ENCODE data around the gene TRPM5. TPM values are rescaled to one million over a fixed set of nuclear protein-coding genes. Genes with fewer than 3 reads are reported as not detected.

Gene TRPM5
- total and polyA plus RNA-seq, 2 experiments from 2014 or later = not detected

GRCh38 chr11:2419638-2420501, 24.4 kb downstream of the TRPM5 start:
- no peak overlapping the region for H3K27ac ChIP-seq (ENCODE audit: low read depth)
- H3K27me3 Mint-ChIP-seq (ENCODE audit: insufficient read depth, low read depth, poor library complexity) = peaks cover 7% of the 10 kb centered on the region

More at GRCh38 chr11:2419638-2420501, 24.4 kb downstream of the TRPM5 start:
- no peak overlapping the region for H3K27ac Mint-ChIP-seq
- H3K79me2 ChIP-seq (replicated peaks; ENCODE audit: insufficient read depth) = no peaks in the 10 kb centered on the region
- ATAC-seq = peak; percentile 64
- H3F3A ChIP-seq (replicated peaks; ENCODE audit: low read depth) = no peaks in the 10 kb centered on the region
- no peak overlapping the region for H3K4me2 ChIP-seq
- H3K4me1 ChIP-seq (ENCODE audit: insufficient read depth) = no peaks in the 10 kb centered on the region; the same call in 1 of the 2 replicates
- H3K4me3 Mint-ChIP-seq = no peak overlapping the region
- H3K27me3 ChIP-seq (ENCODE audit: insufficient read depth) = no peaks in the 10 kb centered on the region
- H4K20me1 ChIP-seq (replicated peaks; ENCODE audit: insufficient read depth) = no peaks in the 10 kb centered on the region
- DNase-seq (ENCODE audit: low spot score) = peak; percentile 87
- H3K9me2 ChIP-seq (ENCODE audit: insufficient read depth) = no peaks in the 10 kb centered on the region
- H3K36me3 Mint-ChIP-seq (ENCODE audit: low read depth) = no peaks in the 10 kb centered on the region
- H3K4me3 ChIP-seq = no peak overlapping the region
- H3K36me3 ChIP-seq (ENCODE audit: insufficient read depth) = no peaks in the 10 kb centered on the region
- TF ChIP-seq POLR2AphosphoS5 (IDR thresholded peaks at IDR 0.05; ENCODE audit: low read depth) = no peak
- TF ChIP-seq EZH2 (IDR thresholded peaks at IDR 0.05; ENCODE audit: low read depth, unreplicated experiment) = no peak
- TF ChIP-seq CTCF (conservative IDR thresholded peaks at IDR 0.05; ENCODE audit: low read depth in 2 of 2) = peak; percentile 82 to 86
- no peak for TF ChIP-seq NANOG (IDR thresholded peaks at IDR 0.05; ENCODE audit: borderline replicate concordance)
- TF ChIP-seq CREB1 (CRISPR knock-in tag; IDR thresholded peaks at IDR 0.05; ENCODE audit: low read depth) = no peak
- no peak for TF ChIP-seq ZNF331 (CRISPR knock-in tag; IDR thresholded peaks at IDR 0.05; ENCODE audit: low read depth)
- no peak for TF ChIP-seq ZNF114 (CRISPR knock-in tag; IDR thresholded peaks at IDR 0.05)
- TF ChIP-seq JUNB (IDR thresholded peaks at IDR 0.05; ENCODE audit: unreplicated experiment) = no peak
- no peak for TF ChIP-seq REST (IDR thresholded peaks at IDR 0.05; ENCODE audit: unreplicated experiment)
- H3K4me1 Mint-ChIP-seq = 0 out of 3 replicates have a peak, but pooled peaks cover 2% of the 10 kb centered on the region
- peak overlapping the region; percentile 88; the same call in 1 of the 2 replicates for H2AFZ ChIP-seq
- H3K9me3 Mint-ChIP-seq = peaks cover 3% of the 10 kb centered on the region; the same call in 1 of the 3 replicates

Measured in GM23338 (cell line).